ENCODE measurements around the gene HTR5A. TPM values are rescaled to one million over a fixed set of nuclear protein-coding genes. Genes with fewer than 3 reads are reported as not detected.

The HTR5A gene
- total RNA-seq, 1 donor: under 0.01 TPM

DNA sequence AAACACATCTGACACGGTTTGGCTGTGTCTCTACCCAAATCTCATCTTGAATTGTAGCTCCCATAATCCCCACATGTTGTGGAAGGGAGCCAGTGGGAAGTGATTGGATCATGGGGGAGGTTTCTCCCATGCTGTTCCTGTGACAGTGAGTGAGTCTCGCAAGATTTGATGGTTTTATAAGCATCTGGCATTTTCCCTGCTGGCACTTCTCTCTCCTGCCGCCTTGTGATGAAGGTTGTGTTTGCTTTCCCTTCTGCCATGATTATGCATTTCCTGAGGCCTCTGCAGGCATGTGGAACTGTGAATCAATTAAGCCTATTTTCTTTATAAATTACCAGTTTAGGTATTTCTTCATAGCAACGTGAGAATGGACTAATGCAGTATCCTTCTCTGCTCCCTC lies 5.9 kb upstream of the HTR5A start:
- no peak overlapping the region for H3K4me3 ChIP-seq (ENCODE audit: low read length)
- no peaks in the 10 kb centered on the region for H3K27me3 ChIP-seq (ENCODE audit: insufficient read depth, low read length)
- no peaks in the 10 kb centered on the region for H3K4me1 ChIP-seq (ENCODE audit: insufficient read depth, low read length)
- H3K9me3 ChIP-seq (ENCODE audit: low read depth, low read length): no peaks in the 10 kb centered on the region

GRCh38 chr7:155066417-155066950 lies 3.6 kb upstream of the HTR5A start:
- H3K27me3 ChIP-seq (ENCODE audit: insufficient read depth, low read length): peaks cover 5% of the 10 kb centered on the region

GRCh38 chr7:155071121-155071651 lies 1.1 kb downstream of the HTR5A start:
- no peaks in the 10 kb centered on the region for H3K4me1 ChIP-seq (ENCODE audit: insufficient read depth, low read length)
- peaks cover 22% of the 10 kb centered on the region for H3K27me3 ChIP-seq (ENCODE audit: insufficient read depth, low read length)
- H3K4me3 ChIP-seq (ENCODE audit: low read length): no peak overlapping the region
- H3K9me3 ChIP-seq (ENCODE audit: low read depth, low read length): no peaks in the 10 kb centered on the region

More at GRCh38 chr7:155066417-155066950, 3.6 kb upstream of the HTR5A start:
- Histone ChIP-seq H3K4me3 (ENCODE audit: low read length) (no peak overlapping the region), H3K9me3 (ENCODE audit: low read depth, low read length) (no peaks in the 10 kb centered on the region), H3K4me1 (ENCODE audit: insufficient read depth, low read length) (no peaks in the 10 kb centered on the region)

DNA sequence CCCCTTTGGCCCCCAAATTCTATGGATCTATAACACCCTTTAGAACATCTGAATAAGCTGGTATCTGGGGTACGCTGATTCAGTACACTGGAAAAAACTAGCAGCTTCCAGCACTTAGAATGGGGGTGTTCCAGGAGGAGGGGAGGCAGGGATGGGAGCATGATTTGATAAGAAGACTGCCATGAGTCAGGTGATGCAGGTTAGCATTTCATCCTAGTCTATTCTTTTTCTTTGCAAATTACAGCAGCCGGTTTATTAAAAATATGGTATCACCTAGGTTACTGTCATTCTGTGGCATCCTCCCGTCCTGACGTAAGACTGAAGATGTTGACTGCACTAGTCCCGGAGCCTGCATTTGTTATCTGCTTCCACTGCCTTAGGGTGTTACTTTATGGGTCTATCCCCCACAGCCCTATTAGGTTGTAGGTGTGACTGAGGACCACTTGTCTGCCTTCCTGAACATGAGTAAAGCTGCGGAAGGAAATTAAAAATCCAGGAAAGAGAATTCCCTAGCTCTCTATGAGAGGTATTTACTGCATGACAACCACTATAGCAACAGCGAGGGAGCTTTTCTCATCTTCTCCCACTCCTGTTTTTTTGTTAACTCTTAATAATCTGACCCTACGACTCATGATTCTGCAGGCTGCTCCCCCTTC lies 1.9 kb downstream of the HTR5A start:
- Histone ChIP-seq H3K27me3 (ENCODE audit: insufficient read depth, low read length) (peaks cover 22% of the 10 kb centered on the region), H3K4me3 (ENCODE audit: low read length) (no peak overlapping the region), H3K4me1 (ENCODE audit: insufficient read depth, low read length) (no peaks in the 10 kb centered on the region)

GRCh38 chr7:155073922-155074321 lies 3.8 kb downstream of the HTR5A start:
- peaks cover 22% of the 10 kb centered on the region for H3K27me3 ChIP-seq (ENCODE audit: insufficient read depth, low read length)

More for the DNA sequence above, 1.9 kb downstream of the HTR5A start:
- no peaks in the 10 kb centered on the region for H3K9me3 ChIP-seq (ENCODE audit: low read depth, low read length)

GRCh38 chr7:155084021-155084420 lies 13.9 kb downstream of the HTR5A start:
- Histone ChIP-seq H3K4me1 (ENCODE audit: insufficient read depth, low read length) (no peaks in the 10 kb centered on the region), H3K9me3 (ENCODE audit: low read depth, low read length) (no peaks in the 10 kb centered on the region), H3K4me3 (ENCODE audit: low read length) (no peak overlapping the region), H3K27me3 (ENCODE audit: insufficient read depth, low read length) (no peaks in the 10 kb centered on the region)

More at GRCh38 chr7:155073922-155074321, 3.8 kb downstream of the HTR5A start:
- Histone ChIP-seq H3K4me3 (ENCODE audit: low read length) (no peak overlapping the region), H3K4me1 (ENCODE audit: insufficient read depth, low read length) (no peaks in the 10 kb centered on the region), H3K9me3 (ENCODE audit: low read depth, low read length) (no peaks in the 10 kb centered on the region)

DNA sequence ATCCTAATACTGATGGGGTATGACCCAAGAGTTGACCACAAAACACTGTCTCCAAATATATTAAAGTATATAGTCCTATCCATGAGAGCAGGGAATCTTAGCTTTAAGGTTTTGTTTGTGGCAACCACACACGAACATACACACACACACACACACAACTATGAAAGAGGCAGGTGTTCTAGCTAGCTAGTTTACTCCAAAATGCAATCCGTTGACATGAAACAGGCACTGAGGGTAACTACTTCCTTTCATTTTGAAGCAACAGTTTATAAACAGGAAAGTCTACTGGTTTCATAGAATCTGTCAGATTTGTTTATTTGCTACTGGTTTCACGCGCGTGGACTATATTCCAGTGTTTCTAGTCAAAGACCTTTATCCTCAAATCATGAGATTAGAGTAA lies 14.8 kb downstream of the HTR5A start:
- H3K27me3 ChIP-seq (ENCODE audit: insufficient read depth, low read length): no peaks in the 10 kb centered on the region

DNA sequence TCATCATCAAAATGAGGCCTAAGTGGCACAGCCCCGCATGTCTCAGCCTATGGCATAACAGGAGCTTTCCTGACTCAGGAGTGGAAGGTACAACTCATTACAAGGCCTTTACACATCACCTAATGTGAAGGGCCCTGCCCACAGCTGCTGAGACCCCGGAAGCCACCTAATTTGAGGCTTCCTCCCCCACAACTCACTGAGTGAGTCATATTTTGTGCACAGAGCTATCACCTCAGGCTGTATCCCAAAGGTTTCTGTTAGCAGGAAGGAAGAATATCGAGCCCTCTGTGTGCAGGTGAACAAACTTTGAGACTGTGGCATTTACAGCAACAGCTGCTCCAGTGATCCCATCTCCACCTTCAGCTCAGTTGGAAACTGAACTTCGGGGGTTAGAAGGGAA lies 20.6 kb downstream of the HTR5A start:
- Histone ChIP-seq H3K27me3 (ENCODE audit: insufficient read depth, low read length) (no peaks in the 10 kb centered on the region), H3K4me1 (ENCODE audit: insufficient read depth, low read length) (no peaks in the 10 kb centered on the region), H3K9me3 (ENCODE audit: low read depth, low read length) (no peaks in the 10 kb centered on the region), H3K4me3 (ENCODE audit: low read length) (no peak overlapping the region)

More for the DNA sequence above, 14.8 kb downstream of the HTR5A start:
- H3K4me3 ChIP-seq (ENCODE audit: low read length): no peak overlapping the region
- H3K9me3 ChIP-seq (ENCODE audit: low read depth, low read length): no peaks in the 10 kb centered on the region
- H3K4me1 ChIP-seq (ENCODE audit: insufficient read depth, low read length): no peaks in the 10 kb centered on the region

DNA sequence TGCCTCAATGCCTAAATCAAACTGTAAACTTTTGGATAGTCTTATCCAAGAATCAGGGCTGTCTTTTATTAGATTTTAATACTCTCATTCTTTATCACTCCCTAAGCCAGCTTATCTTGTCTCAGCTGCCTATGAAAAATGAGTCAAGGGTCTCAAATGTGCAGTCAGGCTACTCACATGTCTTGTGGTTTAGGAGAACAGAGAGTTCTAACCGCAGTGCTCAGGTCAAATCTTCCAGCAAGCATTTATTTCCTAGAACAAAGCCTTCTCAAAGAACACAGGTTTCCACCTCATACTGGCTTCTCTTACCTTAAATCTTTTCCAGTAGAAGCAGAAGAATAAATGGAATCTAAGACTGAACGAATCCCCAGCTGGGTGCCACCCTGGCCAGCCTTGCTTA lies 23.5 kb downstream of the HTR5A start:
- H3K4me3 ChIP-seq (ENCODE audit: low read length): no peak overlapping the region
- H3K27me3 ChIP-seq (ENCODE audit: insufficient read depth, low read length): no peaks in the 10 kb centered on the region
- H3K4me1 ChIP-seq (ENCODE audit: insufficient read depth, low read length): no peaks in the 10 kb centered on the region

DNA sequence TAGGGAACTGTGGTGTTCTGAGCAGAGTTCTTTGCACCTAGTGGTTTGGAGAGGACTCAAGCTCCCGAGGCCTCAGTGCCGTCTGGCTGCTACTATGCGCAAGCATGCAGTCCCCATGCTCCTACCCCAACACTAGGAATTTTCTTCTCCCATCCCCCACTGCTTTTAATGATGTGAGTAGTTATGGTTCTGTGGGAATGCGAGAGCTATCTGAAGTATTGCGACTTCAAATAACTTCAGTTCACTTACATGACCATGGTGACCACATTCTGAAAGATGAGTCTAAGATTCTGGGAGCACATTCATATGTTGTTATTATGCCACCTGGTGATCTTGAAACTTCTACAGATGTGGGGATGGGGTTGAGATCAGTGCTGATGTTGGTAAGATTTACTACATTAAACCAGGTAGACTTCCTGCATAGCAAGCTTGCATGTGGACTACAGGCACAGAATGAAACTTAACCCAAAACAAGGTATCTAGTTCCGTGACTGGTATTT lies 24.6 kb downstream of the HTR5A start:
- no peaks in the 10 kb centered on the region for H3K9me3 ChIP-seq (ENCODE audit: low read depth, low read length)
- no peak overlapping the region for H3K4me3 ChIP-seq (ENCODE audit: low read length)
- H3K27me3 ChIP-seq (ENCODE audit: insufficient read depth, low read length): no peaks in the 10 kb centered on the region
- H3K4me1 ChIP-seq (ENCODE audit: insufficient read depth, low read length): no peaks in the 10 kb centered on the region

More for the DNA sequence above, 23.5 kb downstream of the HTR5A start:
- H3K9me3 ChIP-seq (ENCODE audit: low read depth, low read length): no peaks in the 10 kb centered on the region

DNA sequence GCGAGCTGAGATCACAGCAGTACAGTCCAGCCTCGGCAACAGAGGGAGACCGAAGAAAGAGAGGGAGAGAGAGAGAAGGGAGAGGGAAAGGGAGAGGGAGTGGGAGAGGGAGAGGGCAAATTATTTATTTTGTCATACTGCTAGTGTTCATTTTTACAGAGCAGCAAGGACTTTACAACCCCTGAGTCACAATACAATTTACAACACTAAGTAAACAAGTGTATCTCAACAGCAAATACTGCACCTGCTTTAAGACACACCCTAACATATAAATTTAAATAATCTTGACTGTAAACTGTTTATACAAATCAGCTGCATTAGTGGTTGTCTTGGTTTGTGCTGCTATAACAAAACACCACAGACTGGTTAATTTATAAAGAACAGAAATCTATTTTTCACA lies 27.2 kb downstream of the HTR5A start:
- Histone ChIP-seq H3K4me3 (ENCODE audit: low read length) (no peak overlapping the region), H3K4me1 (ENCODE audit: insufficient read depth, low read length) (no peaks in the 10 kb centered on the region), H3K27me3 (ENCODE audit: insufficient read depth, low read length) (no peaks in the 10 kb centered on the region), H3K9me3 (ENCODE audit: low read depth, low read length) (no peaks in the 10 kb centered on the region)

DNA sequence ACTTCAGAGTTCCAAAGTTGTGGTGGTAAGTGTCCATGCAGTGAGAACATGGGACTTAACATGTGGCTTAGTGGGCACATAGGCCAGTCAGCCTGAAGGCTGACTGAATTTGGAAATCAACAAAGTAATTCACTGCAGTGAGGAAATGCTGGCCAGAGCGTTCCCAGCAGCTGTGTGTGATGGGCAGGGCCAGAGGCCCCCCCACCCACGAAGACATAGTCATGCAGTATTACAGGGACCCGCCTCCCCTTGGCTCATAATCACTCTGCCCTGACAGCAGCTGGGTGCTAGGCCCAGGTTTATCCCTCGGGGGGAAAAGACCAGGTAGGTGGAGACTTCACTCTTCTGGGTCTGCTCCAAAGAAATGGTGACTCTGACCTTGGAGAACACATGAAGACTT lies 33.7 kb downstream of the HTR5A start:
- Histone ChIP-seq H3K27me3 (ENCODE audit: insufficient read depth, low read length) (no peaks in the 10 kb centered on the region), H3K4me1 (ENCODE audit: insufficient read depth, low read length) (no peaks in the 10 kb centered on the region)

GRCh38 chr7:155104913-155105312 lies 34.8 kb downstream of the HTR5A start:
- no peaks in the 10 kb centered on the region for H3K27me3 ChIP-seq (ENCODE audit: insufficient read depth, low read length)
- H3K4me3 ChIP-seq (ENCODE audit: low read length): no peak overlapping the region

More for the DNA sequence above, 33.7 kb downstream of the HTR5A start:
- H3K4me3 ChIP-seq (ENCODE audit: low read length): no peak overlapping the region
- H3K9me3 ChIP-seq (ENCODE audit: low read depth, low read length): no peaks in the 10 kb centered on the region

DNA sequence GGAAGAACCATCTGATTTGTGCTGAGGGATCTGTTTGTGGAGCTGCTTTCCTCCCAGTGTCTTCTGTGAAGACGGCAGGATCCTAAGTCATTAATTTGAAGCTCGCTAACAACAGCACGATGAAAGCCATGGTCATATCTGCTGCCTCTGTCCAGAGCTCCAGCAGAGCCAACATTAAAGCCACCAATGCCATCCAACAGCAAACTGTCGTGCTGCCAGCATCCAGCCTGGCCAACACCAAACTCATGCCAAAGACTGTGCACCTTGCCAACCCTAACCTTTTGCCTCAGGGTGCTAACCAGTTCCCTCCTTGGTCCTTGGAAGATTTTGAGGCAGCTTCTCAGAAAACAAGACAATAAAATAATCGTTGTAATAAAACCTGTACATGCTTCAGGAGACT lies 36.2 kb downstream of the HTR5A start:
- no peaks in the 10 kb centered on the region for H3K9me3 ChIP-seq (ENCODE audit: low read depth, low read length)
- no peaks in the 10 kb centered on the region for H3K4me1 ChIP-seq (ENCODE audit: insufficient read depth, low read length)
- H3K4me3 ChIP-seq (ENCODE audit: low read length): no peak overlapping the region
- H3K27me3 ChIP-seq (ENCODE audit: insufficient read depth, low read length): no peaks in the 10 kb centered on the region

More at GRCh38 chr7:155104913-155105312, 34.8 kb downstream of the HTR5A start:
- Histone ChIP-seq H3K9me3 (ENCODE audit: low read depth, low read length) (no peaks in the 10 kb centered on the region), H3K4me1 (ENCODE audit: insufficient read depth, low read length) (no peaks in the 10 kb centered on the region)

GRCh38 chr7:155107126-155107525 lies 37.0 kb downstream of the HTR5A start:
- Histone ChIP-seq H3K9me3 (ENCODE audit: low read depth, low read length) (no peaks in the 10 kb centered on the region), H3K27me3 (ENCODE audit: insufficient read depth, low read length) (no peaks in the 10 kb centered on the region), H3K4me3 (ENCODE audit: low read length) (no peak overlapping the region), H3K4me1 (ENCODE audit: insufficient read depth, low read length) (no peaks in the 10 kb centered on the region)
